H1 (cell line): ENCODE measurements around the gene SPATA19. TPM values are rescaled to one million over a fixed set of nuclear protein-coding genes. Genes with fewer than 3 reads are reported as not detected.

ENCODE experiments used
- CTCF ChIA-PET: fragments of 300-600 bp; sonication (Branson Sonifier 250); formaldehyde crosslinking; loops from one replicate; lab custom pipeline; 2021; ENCODE audit not compliant: partially characterized antibody; lab: Charles Lee
- POLR2A ChIA-PET: fragments of 300-600 bp; sonication (Branson Sonifier 250); formaldehyde crosslinking; loops from one replicate; lab custom pipeline; 2021; ENCODE audit warnings: inconsistent platforms; ENCODE audit not compliant: partially characterized antibody; lab: Charles Lee
- DNase-seq, 2 experiments: peaks; one replicate each; pipeline versions ENCODE4 v3.0.0 to v3.0.0-alpha.2; 2010 to 2022; ENCODE audit warnings: low spot score in 2 of 2, low read depth in 1 of 2, mixed read lengths in 1 of 2
- FAIRE-seq: peaks from 2 replicates; lab custom pipeline; 2011; peaks lifted over from hg19 to GRCh38; lab: Jason Lieb, UNC
- H2AFZ ChIP-seq: 2 replicates; pipeline ENCODE4 v1.8.1; 2012; ENCODE audit warnings: low read length, inconsistent platforms
- H2AK5ac ChIP-seq: 2 replicates; pipeline ENCODE4 v1.6.1; 2013; ENCODE audit warnings: low read depth, low read length
- H2BK120ac ChIP-seq: replicated peaks from 2 replicates; pipeline ENCODE3; 2013; ENCODE audit warnings: low read depth, low read length, inconsistent platforms
- H2BK12ac ChIP-seq: 2 replicates; pipeline ENCODE4 v1.6.1; 2013; ENCODE audit warnings: low read depth, low read length
- H2BK15ac ChIP-seq: 2 replicates; pipeline ENCODE4 v1.6.1; 2013; ENCODE audit warnings: low read length
- H2BK20ac ChIP-seq: 2 replicates; pipeline ENCODE4 v1.6.1; 2013; ENCODE audit warnings: low read length
- H2BK5ac ChIP-seq: 2 replicates; pipeline ENCODE4 v1.6.1; 2013; ENCODE audit warnings: low read depth, low read length
- H3K14ac ChIP-seq: 2 replicates; pipeline ENCODE4 v1.6.1; 2013; ENCODE audit warnings: inconsistent platforms; ENCODE audit not compliant: insufficient read length
- H3K18ac ChIP-seq: 2 replicates; pipeline ENCODE4 v1.6.1; 2013; ENCODE audit warnings: low read length; ENCODE audit errors: extremely low read depth
- H3K23ac ChIP-seq: 2 replicates; pipeline ENCODE4 v1.6.1; 2013; ENCODE audit warnings: inconsistent platforms; ENCODE audit not compliant: insufficient read length
- H3K23me2 ChIP-seq: 2 replicates; pipeline ENCODE4 v1.6.1; 2013; ENCODE audit warnings: low read depth, low read length
- H3K27ac ChIP-seq: 2 replicates; pipeline ENCODE4 v1.6.1; 2011; ENCODE audit warnings: low read depth, low read length, inconsistent platforms
- H3K27me3 ChIP-seq, 4 experiments: replicated peaks in 1 of 4; 1 replicate in 1 of 4; 2 replicates in 3 of 4; pipeline versions ENCODE4 v1.6.1 to v1.8.1; 2011 to 2013; ENCODE audit warnings: low read length in 3 of 4, mild to moderate bottlenecking in 3 of 4, inconsistent platforms in 2 of 4, mixed read lengths in 2 of 4, moderate library complexity in 1 of 4; ENCODE audit not compliant: control insufficient read depth in 3 of 4, insufficient read depth in 3 of 4; ENCODE audit errors: extremely low read depth in 1 of 4
- H3K36me3 ChIP-seq, 4 experiments: 2 replicates each; pipeline versions ENCODE4 v1.6.1 to v1.8.1; 2011 to 2013; ENCODE audit warnings: mild to moderate bottlenecking in 4 of 4, low read length in 3 of 4, moderate library complexity in 2 of 4, control low read depth in 1 of 4, inconsistent platforms in 1 of 4; ENCODE audit not compliant: insufficient read depth in 4 of 4, control insufficient read depth in 2 of 4
- H3K4ac ChIP-seq: replicated peaks from 2 replicates; pipeline ENCODE3; 2013; ENCODE audit warnings: low read length, low read depth, mixed read lengths, inconsistent platforms; ENCODE audit not compliant: insufficient read length
- H3K4me1 ChIP-seq, 4 experiments: replicated peaks in 1 of 4; 1 replicate in 1 of 4; 2 replicates in 3 of 4; pipeline versions ENCODE4 v1.6.1 to v1.8.1; 2011 to 2013; ENCODE audit warnings: low read length in 3 of 4, inconsistent platforms in 2 of 4, mixed read lengths in 1 of 4; ENCODE audit not compliant: insufficient read depth in 4 of 4, control insufficient read depth in 3 of 4
- H3K4me2 ChIP-seq, 2 experiments: 2 replicates each; pipeline versions ENCODE4 v1.6.1 to v1.8.1; 2011 to 2013; ENCODE audit warnings: low read depth in 2 of 2, low read length in 2 of 2, control low read depth in 1 of 2, inconsistent platforms in 1 of 2, mild to moderate bottlenecking in 1 of 2; ENCODE audit not compliant: insufficient read depth in 1 of 2
- H3K4me3 ChIP-seq, 4 experiments: fragments of 200-600, 300-600 bp in 1 of 4; sonication (generic), shearing (Covaris generic), sonication (Bioruptor Twin) in 1 of 4; 2 replicates each; pipeline versions ENCODE4 v1.5.1 to v1.8.1; 2011 to 2016; ENCODE audit warnings: low read length in 4 of 4, low read depth in 3 of 4, control low read depth in 2 of 4, inconsistent platforms in 2 of 4, mild to moderate bottlenecking in 2 of 4, mixed read lengths in 1 of 4, moderate library complexity in 1 of 4; ENCODE audit not compliant: insufficient read depth in 2 of 4; ENCODE audit errors: extremely low read depth in 1 of 4
- H3K56ac ChIP-seq: replicated peaks from 2 replicates; pipeline ENCODE3; 2013; ENCODE audit warnings: low read depth, mild to moderate bottlenecking, mixed read lengths, low read length, inconsistent platforms; ENCODE audit not compliant: insufficient read length
- H3K79me1 ChIP-seq: 2 replicates; pipeline ENCODE4 v1.6.1; 2013; ENCODE audit warnings: low read depth, low read length, control low read depth
- H3K79me2 ChIP-seq, 2 experiments: 2 replicates each; pipeline versions ENCODE4 v1.6.1 to v1.8.1; 2012 to 2013; ENCODE audit warnings: low read length in 2 of 2, mild to moderate bottlenecking in 2 of 2, inconsistent platforms in 1 of 2; ENCODE audit not compliant: insufficient read depth in 2 of 2, control insufficient read depth in 1 of 2
- H3K9ac ChIP-seq, 4 experiments: replicated peaks in 1 of 4; 1 replicate in 1 of 4; 2 replicates in 3 of 4; pipeline versions ENCODE4 v1.6.1 to v1.8.1; 2011 to 2013; ENCODE audit warnings: low read depth in 3 of 4, low read length in 3 of 4, control low read depth in 2 of 4, mild to moderate bottlenecking in 2 of 4, moderate library complexity in 2 of 4, inconsistent platforms in 1 of 4; ENCODE audit errors: extremely low read depth in 1 of 4
- H3K9me3 ChIP-seq, 2 experiments: 2 replicates each; pipeline versions ENCODE4 v1.6.1 to v1.8.1; 2012 to 2013; ENCODE audit warnings: mild to moderate bottlenecking in 2 of 2, moderate library complexity in 2 of 2, control low read depth in 1 of 2, inconsistent platforms in 1 of 2, low read depth in 1 of 2, low read length in 1 of 2, mixed read lengths in 1 of 2; ENCODE audit not compliant: insufficient read depth in 2 of 2
- H4K20me1 ChIP-seq, 2 experiments: replicated peaks in 1 of 2; 2 replicates each; pipeline versions ENCODE3 to v1.8.1; 2011 to 2013; ENCODE audit warnings: inconsistent platforms in 2 of 2, low read length in 2 of 2, mild to moderate bottlenecking in 1 of 2; ENCODE audit not compliant: insufficient read depth in 2 of 2, control insufficient read depth in 1 of 2
- H4K5ac ChIP-seq: 2 replicates; pipeline ENCODE4 v1.6.1; 2013; ENCODE audit warnings: low read length, low read depth, mixed read lengths, inconsistent platforms; ENCODE audit not compliant: insufficient read length
- H4K8ac ChIP-seq: 2 replicates; pipeline ENCODE4 v1.8.0; 2013; ENCODE audit warnings: mild to moderate bottlenecking, moderate library complexity, low read length, inconsistent platforms; ENCODE audit not compliant: insufficient read depth; ENCODE audit errors: extremely low read depth
- H4K91ac ChIP-seq: replicated peaks from 2 replicates; pipeline ENCODE3; 2013; ENCODE audit warnings: low read length, mixed read lengths, inconsistent platforms; ENCODE audit not compliant: insufficient read length
- ASH2L ChIP-seq: fragments of 200-600, 300-600 bp; sonication (generic); IDR thresholded peaks from one replicate; pipeline ENCODE4 v1.7.1; 2017; ENCODE audit warnings: low read length
- BRCA1 ChIP-seq: IDR thresholded peaks from 2 replicates; pipeline ENCODE4 v1.6.1; 2012; ENCODE audit warnings: low read depth, low read length, improper control_type of control experiment
- CHD2 ChIP-seq: IDR thresholded peaks from 2 replicates; pipeline ENCODE4 v1.6.1; 2012; ENCODE audit warnings: low read length, improper control_type of control experiment
- RAD21 ChIP-seq, 2 experiments: IDR thresholded peaks in 1 of 2; conservative IDR thresholded peaks in 1 of 2; 2 replicates each; pipeline ENCODE4 v1.6.1; 2011; ENCODE audit warnings: low read depth in 2 of 2, low read length in 2 of 2, improper control_type of control experiment in 1 of 2, inconsistent platforms in 1 of 2, mild to moderate bottlenecking in 1 of 2, moderate library complexity in 1 of 2
- TEAD4 ChIP-seq: IDR thresholded peaks from 2 replicates; pipeline ENCODE4 v1.6.1; 2012; ENCODE audit warnings: low read depth, low read length, inconsistent platforms, mixed read lengths
- WGBS, 2 experiments: shearing (Covaris generic) in 1 of 2; methylation state at CpG; one replicate each; pipeline versions ENCODE4 v1.1.6 to v1.1.7; 2013 to 2015; ENCODE audit warnings: low lambda C conversion rate in 2 of 2, mixed read lengths in 2 of 2, inconsistent platforms in 1 of 2, low coverage in 1 of 2, missing lambda C conversion rate in 1 of 2; ENCODE audit not compliant: insufficient replicate concordance in 2 of 2, insufficient coverage in 1 of 2, insufficient read length in 1 of 2; ENCODE audit errors: extremely low coverage in 1 of 2, missing lambda C conversion rate in 1 of 2; 5-methylcytosine and 5-hydroxymethylcytosine counted together
- polyA plus RNA-seq, 7 experiments: library from polyadenylated mRNA; depleted of rRNA in 3 of 7; stranded (reverse) in 5 of 7; unstranded in 2 of 7; fragments of >200 nt in 5 of 7; fragments of 200-250 nt in 2 of 7; gene quantifications; 1 replicate in 5 of 7; 2 replicates in 1 of 7; 4 replicates in 1 of 7; pipeline versions ENCODE4 v1.2.1 to v1.2.3, GENCODE V29; 2011 to 2013; ENCODE audit warnings: missing spikeins in 2 of 7, mixed read lengths in 2 of 7
- total RNA-seq: library from RNA; stranded (reverse); fragmentation: NEBNext Ultra II Directional; extraction: Animal tissue kit (Norgen Biotek cat#: 25700); gene quantifications from 2 replicates; pipeline ENCODE4 v1.2.1, GENCODE V29; 2021
- TF ChIP-seq, protein P1 (sequence below), 3 experiments: IDR thresholded peaks; 1 replicate in 2 of 3; 2 replicates in 1 of 3; pipeline versions ENCODE4 v1.5.1 to v1.6.1; 2011; ENCODE audit warnings: low read length in 3 of 3, mild to moderate bottlenecking in 3 of 3, inconsistent platforms in 2 of 3, low read depth in 1 of 3, moderate library complexity in 1 of 3; ENCODE audit not compliant: insufficient read depth in 1 of 3; ENCODE audit errors: control extremely low read depth in 1 of 3

The SPATA19 gene
- total and polyA plus RNA-seq, 2 of the 8 experiments (the other 6 are each of a cell fraction or from before 2014, with no cell fraction given): not detected

DNA sequence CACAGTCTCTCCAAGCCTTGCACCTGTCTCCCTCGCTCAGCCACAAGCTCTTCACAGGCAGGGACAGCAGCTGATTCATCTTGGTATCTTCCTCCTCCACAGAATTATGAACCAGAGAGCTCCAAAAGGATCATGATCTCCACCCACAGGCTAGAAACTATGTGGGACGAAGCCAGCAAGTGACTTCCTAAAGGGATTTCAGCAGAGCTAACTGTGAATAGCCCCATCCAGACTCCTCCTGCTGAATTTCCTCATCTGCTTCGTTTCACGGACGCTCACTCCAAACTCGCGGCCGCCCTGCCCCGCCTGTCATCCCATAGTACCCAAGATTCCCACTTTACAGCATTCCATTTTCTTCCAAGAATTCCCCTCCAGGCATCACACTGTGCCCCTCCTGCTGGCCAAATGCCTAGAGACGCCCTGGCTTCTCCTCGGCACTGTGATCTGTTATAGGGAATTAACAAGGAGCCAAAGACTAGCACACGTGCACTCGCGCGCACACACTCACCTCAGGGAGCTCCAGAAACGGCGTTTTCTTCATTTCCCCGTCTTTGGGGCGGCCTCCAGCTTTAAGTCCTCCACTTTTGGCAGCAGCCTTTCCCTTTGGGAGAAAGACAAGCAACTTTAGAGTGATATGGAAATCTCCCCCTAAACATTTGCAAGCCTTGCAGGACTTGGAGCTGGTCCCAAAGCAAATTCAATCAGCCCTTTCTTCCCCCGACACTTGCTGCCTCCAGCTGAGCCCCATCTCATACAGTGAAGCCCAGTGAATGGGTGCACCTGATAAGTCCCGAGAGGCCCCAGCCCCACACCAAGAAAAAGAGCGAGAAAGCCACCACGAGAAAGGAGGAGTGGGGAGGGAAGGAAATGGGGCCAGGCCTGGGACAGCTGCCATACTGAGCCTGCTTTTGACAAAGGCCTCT is 35.5 kb downstream of the SPATA19 start:
- Histone ChIP-seq H4K5ac (no peak overlapping the region), H3K9ac (no peak overlapping the region), H2BK20ac (no peak overlapping the region), H2AFZ (no peak overlapping the region), H4K20me1 (no peaks in the 10 kb centered on the region), H3K36me3 (no peaks in the 10 kb centered on the region), H3K4ac (no peak overlapping the region), H2BK120ac (peak overlapping the region; percentile 21), H3K18ac (no peak overlapping the region; the same call in 1 of the 2 replicates), H4K8ac (no peak overlapping the region), H3K4me2 (no peak overlapping the region; a peak in 1 of 4 replicates), H3K9me3 (no peaks in the 10 kb centered on the region), H3K4me3 (no peak overlapping the region), H3K56ac (no peak overlapping the region), H3K23ac (no peak overlapping the region), H3K79me1 (no peaks in the 10 kb centered on the region), H3K27me3 (no peaks in the 10 kb centered on the region; a peak in 1 of 7 replicates), H2BK5ac (no peak overlapping the region), H2BK12ac (0 out of 2 replicates have a peak overlapping the region, but pooled peaks have one; percentile 10), H3K23me2 (no peaks in the 10 kb centered on the region), H3K79me2 (no peaks in the 10 kb centered on the region; a peak in 1 of 4 replicates), H2AK5ac (peak overlapping the region; percentile 41; the same call in 1 of the 2 replicates), H3K14ac (no peak overlapping the region)
- POLR2A ChIA-PET: interaction anchor here (0.8 kb wide), 1 partner anchor 12 kb away, joined by 3 read pairs; no protein-coding TSS in a partner anchor
- 82% methylated on average over 23 of the region's 23 CpGs; no CpG with 5 or more reads in 1 of the 2 experiments for WGBS, 2 experiments
- FAIRE-seq: no peak
- DNase-seq: no peak
- TF ChIP-seq RAD21 (IDR thresholded peaks at IDR 0.05 in 1 of 2, conservative IDR thresholded peaks at IDR 0.05 in 1 of 2; ENCODE audit: low read depth in 2 of 2, low read length in 2 of 2) (0 out of 4 replicates have a peak, but pooled peaks of 1 of the 2 experiments have one; percentile 14), BRCA1 (no peak), ASH2L (no peak), TEAD4 (peak; percentile 46; the same call in 1 of the 2 replicates), CHD2 (0 out of 2 replicates have a peak, but pooled peaks have one; percentile 24)
- TF ChIP-seq, protein P1, sequence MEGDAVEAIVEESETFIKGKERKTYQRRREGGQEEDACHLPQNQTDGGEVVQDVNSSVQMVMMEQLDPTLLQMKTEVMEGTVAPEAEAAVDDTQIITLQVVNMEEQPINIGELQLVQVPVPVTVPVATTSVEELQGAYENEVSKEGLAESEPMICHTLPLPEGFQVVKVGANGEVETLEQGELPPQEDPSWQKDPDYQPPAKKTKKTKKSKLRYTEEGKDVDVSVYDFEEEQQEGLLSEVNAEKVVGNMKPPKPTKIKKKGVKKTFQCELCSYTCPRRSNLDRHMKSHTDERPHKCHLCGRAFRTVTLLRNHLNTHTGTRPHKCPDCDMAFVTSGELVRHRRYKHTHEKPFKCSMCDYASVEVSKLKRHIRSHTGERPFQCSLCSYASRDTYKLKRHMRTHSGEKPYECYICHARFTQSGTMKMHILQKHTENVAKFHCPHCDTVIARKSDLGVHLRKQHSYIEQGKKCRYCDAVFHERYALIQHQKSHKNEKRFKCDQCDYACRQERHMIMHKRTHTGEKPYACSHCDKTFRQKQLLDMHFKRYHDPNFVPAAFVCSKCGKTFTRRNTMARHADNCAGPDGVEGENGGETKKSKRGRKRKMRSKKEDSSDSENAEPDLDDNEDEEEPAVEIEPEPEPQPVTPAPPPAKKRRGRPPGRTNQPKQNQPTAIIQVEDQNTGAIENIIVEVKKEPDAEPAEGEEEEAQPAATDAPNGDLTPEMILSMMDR (IDR thresholded peaks at IDR 0.05; ENCODE audit: control extremely low read depth in 1 of 3, insufficient read depth in 1 of 3, low read depth in 1 of 3, low read length in 3 of 3): peak in 1 of 3 experiments; percentile 14; a peak in 1 of 4 replicates
- TF ChIP-seq, all 59 proteins: peak for 4
- Histone ChIP-seq H2BK15ac (0 out of 2 replicates have a peak overlapping the region, but pooled peaks have one; percentile 63), H3K27ac (no peak overlapping the region), H3K4me1 (peaks cover 2 to 14% (median 12%) of the 10 kb centered on the region in 4 experiments; a peak in 6 of 7 replicates), H4K91ac (no peak overlapping the region)
- CTCF ChIA-PET: interaction anchor here (0.8 to 2.5 kb wide), 15 partner anchors 10 to 726 kb away, joined by 3 to 12 read pairs (median 4); no protein-coding TSS in a partner anchor
